K562 (cell line): Measurements from ENCODE around the gene SMIM7. TPM values are rescaled to one million over a fixed set of nuclear protein-coding genes. Genes with fewer than 3 reads are reported as not detected.

ENCODE experiments used
- ATF7 ChIP-seq: fragments of 450-650 bp; IDR thresholded peaks from 2 replicates; pipeline ENCODE4 v1.7.1; 2014; ENCODE audit warnings: mild to moderate bottlenecking, moderate library complexity
- CAMTA2 ChIP-seq: fragments of 250-450 bp; sonication (Bioruptor Pico); conservative IDR thresholded peaks from 2 replicates; pipeline ENCODE4 v1.5.1; 2022
- FOXP1 ChIP-seq: sonication (generic); formaldehyde crosslinking; IDR thresholded peaks from 2 replicates; pipeline ENCODE4 v1.8.0; 2022; ENCODE audit warnings: mild to moderate bottlenecking, missing genetic modification reagents
- KDM5B ChIP-seq: fragments of 200-600 bp; sonication (generic); IDR thresholded peaks from 2 replicates; pipeline ENCODE4 v1.6.1; 2012; ENCODE audit warnings: low read depth, mild to moderate bottlenecking, moderate library complexity, low read length, control low read depth, inconsistent platforms; ENCODE audit not compliant: insufficient replicate concordance
- KLF10 ChIP-seq: fragments of 250-450 bp; sonication (Bioruptor Pico); IDR thresholded peaks from 2 replicates; pipeline ENCODE4 v1.6.1; 2021; ENCODE audit warnings: matching md5 sums
- POLR2G ChIP-seq: fragments of 200-400 bp; formaldehyde crosslinking; IDR thresholded peaks from 2 replicates; pipeline ENCODE4 v1.6.1; 2017; ENCODE audit warnings: low read depth, mild to moderate bottlenecking, antibody characterized with exemption, low read length, moderate library complexity
- RCOR1 ChIP-seq, 2 experiments: IDR thresholded peaks; 2 replicates each; pipeline ENCODE4 v1.6.1; 2012; ENCODE audit warnings: low read depth in 2 of 2, low read length in 2 of 2, borderline replicate concordance in 1 of 2, improper control_type of control experiment in 1 of 2
- SIN3A ChIP-seq, 2 experiments: fragments of 150-350 bp in 1 of 2; IDR thresholded peaks; 2 replicates each; pipeline ENCODE4 v1.6.1; 2011 to 2016; ENCODE audit warnings: borderline replicate concordance in 2 of 2, low read depth in 2 of 2, low read length in 2 of 2, mild to moderate bottlenecking in 2 of 2, moderate library complexity in 2 of 2; ENCODE audit not compliant: control insufficient read depth in 1 of 2
- ZFP1 ChIP-seq: fragments of 450-650 bp; formaldehyde crosslinking; IDR thresholded peaks from 2 replicates; pipeline ENCODE4 v1.4.0; 2020; ENCODE audit warnings: mild to moderate bottlenecking, mixed read lengths
- ZFPM2 ChIP-seq: fragments of 250-450 bp; sonication (Bioruptor Pico); IDR thresholded peaks from 2 replicates; pipeline ENCODE4 v1.5.1; 2022; ENCODE audit warnings: mild to moderate bottlenecking
- polyA plus RNA-seq, 8 experiments: library from polyadenylated mRNA; depleted of rRNA in 4 of 8; stranded (reverse) in 5 of 8; unstranded in 3 of 8; fragments of >200 nt; fragmentation: Nextera tagmentation in 2 of 8; fragmentation: Illumina TruSeq in 1 of 8; extraction: Ambion mirVana in 2 of 8; extraction: Trizol in 1 of 8; gene quantifications; 2 replicates each; pipeline versions ENCODE4 v1.2.1 to v1.2.3, GENCODE V29; 2011 to 2014; ENCODE audit warnings: inconsistent platforms in 1 of 8, missing spikeins in 1 of 8
- total RNA-seq, 7 experiments: library from RNA; depleted of rRNA in 6 of 7; stranded (reverse); fragments of >200 nt in 6 of 7; fragmentation: Illumina TruSeq in 2 of 7; extraction: Trizol in 2 of 7; gene quantifications; 2 replicates each; pipeline versions ENCODE4 v1.2.1 to v1.2.3, GENCODE V29; 2011 to 2021; ENCODE audit warnings: low replicate concordance in 1 of 7
- TF ChIP-seq, protein P1 (sequence below): IDR thresholded peaks from 2 replicates; pipeline ENCODE4 v1.6.1; 2011; ENCODE audit warnings: borderline replicate concordance, low read depth, mild to moderate bottlenecking, moderate library complexity, low read length; ENCODE audit not compliant: insufficient read depth, poor library complexity, severe bottlenecking
- TF ChIP-seq, protein P2 (sequence below): fragments of 450-650 bp; formaldehyde crosslinking; IDR thresholded peaks from 2 replicates; pipeline ENCODE4 v1.4.0; 2020; ENCODE audit warnings: mild to moderate bottlenecking, moderate library complexity
- TF ChIP-seq, protein P3 (sequence below), 2 experiments: fragments of 150-350 bp in 1 of 2; IDR thresholded peaks; 2 replicates each; pipeline ENCODE4 v1.6.1; 2012 to 2016; ENCODE audit warnings: low read depth in 2 of 2, low read length in 2 of 2, mild to moderate bottlenecking in 1 of 2, moderate library complexity in 1 of 2
- TF ChIP-seq, protein P4 (sequence below), 3 experiments: fragments of 200-800 bp in 1 of 3; sonication (Bioruptor generic) in 1 of 3; sonication (generic) in 1 of 3; formaldehyde crosslinking in 1 of 3; IDR thresholded peaks; 2 replicates each; pipeline versions ENCODE4 v1.6.1 to v1.8.0; 2016 to 2022; ENCODE audit warnings: mild to moderate bottlenecking in 2 of 3, missing compliant biosample characterization in 2 of 3, missing genetic modification characterization in 2 of 3, missing genetic modification reagents in 1 of 3

The SMIM7 gene
- total and polyA plus RNA-seq, 9 of the 15 experiments (the other 6 are each of a cell fraction or from before 2014, with no cell fraction given): 55.3 to 265 (median 107) TPM

DNA sequence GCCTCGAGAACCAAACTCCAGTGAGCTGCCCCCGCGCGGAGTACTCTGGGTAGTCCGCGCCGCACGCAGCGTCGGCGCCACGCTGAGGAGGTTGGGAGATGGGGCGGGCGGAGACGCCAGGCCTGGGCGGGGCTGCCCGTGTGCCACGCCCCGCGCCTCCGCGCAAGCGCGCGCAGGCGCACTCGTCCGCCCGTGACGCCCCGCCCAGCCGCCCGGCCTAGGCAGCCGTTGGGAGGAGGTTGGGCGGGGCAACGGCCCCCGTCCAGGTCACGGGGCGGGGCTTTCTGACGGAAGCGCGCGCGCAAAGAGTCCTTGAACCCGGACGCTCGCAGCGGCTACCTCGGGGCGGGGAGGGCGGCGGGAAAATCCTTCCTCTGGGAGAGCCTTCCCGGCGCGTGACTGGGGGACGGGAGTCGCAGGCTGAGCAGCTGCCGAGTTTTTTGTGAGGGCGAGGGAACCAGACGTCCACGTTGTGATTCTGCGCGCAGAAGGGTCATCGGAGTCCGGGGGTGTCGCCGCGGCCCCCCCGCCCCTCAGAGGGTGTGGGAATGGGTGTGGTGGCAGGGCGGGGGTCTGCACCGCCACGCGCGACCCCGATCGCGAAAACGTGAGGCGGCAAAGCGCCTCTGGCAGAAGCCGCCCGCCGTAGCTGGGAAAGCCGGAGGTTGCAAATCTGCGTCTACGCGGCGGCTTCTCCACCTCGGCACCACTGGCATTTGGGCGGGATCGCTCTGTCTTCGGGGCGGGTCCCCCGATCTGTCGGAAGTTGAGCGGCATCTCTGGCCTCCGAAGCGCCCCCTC lies 31.6 kb downstream of the SMIM7 start, which contains the start of gene MED26 (continued):
- TF ChIP-seq KLF10 (CRISPR knock-in tag) (no peak), ATF7 (peak; percentile 90), ZFP1 (CRISPR knock-in tag) (no peak), POLR2G (peak; percentile 88), FOXP1 (CRISPR knock-in tag) (0 out of 2 replicates have a peak, but pooled peaks have one; percentile 13), RCOR1 (IDR thresholded peaks at IDR 0.05; ENCODE audit: borderline replicate concordance in 1 of 2, low read depth in 2 of 2, low read length in 2 of 2) (0 out of 4 replicates have a peak, but pooled peaks of 1 of the 2 experiments have one; percentile 22), ZFPM2 (CRISPR knock-in tag) (0 out of 2 replicates have a peak, but pooled peaks have one; percentile 39), KDM5B (peak; percentile 68), SIN3A (IDR thresholded peaks at IDR 0.05; ENCODE audit: borderline replicate concordance in 2 of 2, control insufficient read depth in 1 of 2, low read depth in 2 of 2, low read length in 2 of 2) (peak in 1 of 2 experiments; percentile 64; a peak in 2 of 4 replicates), CAMTA2 (CRISPR knock-in tag) (no peak)
- TF ChIP-seq, protein P1, sequence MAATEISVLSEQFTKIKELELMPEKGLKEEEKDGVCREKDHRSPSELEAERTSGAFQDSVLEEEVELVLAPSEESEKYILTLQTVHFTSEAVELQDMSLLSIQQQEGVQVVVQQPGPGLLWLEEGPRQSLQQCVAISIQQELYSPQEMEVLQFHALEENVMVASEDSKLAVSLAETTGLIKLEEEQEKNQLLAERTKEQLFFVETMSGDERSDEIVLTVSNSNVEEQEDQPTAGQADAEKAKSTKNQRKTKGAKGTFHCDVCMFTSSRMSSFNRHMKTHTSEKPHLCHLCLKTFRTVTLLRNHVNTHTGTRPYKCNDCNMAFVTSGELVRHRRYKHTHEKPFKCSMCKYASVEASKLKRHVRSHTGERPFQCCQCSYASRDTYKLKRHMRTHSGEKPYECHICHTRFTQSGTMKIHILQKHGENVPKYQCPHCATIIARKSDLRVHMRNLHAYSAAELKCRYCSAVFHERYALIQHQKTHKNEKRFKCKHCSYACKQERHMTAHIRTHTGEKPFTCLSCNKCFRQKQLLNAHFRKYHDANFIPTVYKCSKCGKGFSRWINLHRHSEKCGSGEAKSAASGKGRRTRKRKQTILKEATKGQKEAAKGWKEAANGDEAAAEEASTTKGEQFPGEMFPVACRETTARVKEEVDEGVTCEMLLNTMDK: peak; percentile 13
- TF ChIP-seq, protein P2, sequence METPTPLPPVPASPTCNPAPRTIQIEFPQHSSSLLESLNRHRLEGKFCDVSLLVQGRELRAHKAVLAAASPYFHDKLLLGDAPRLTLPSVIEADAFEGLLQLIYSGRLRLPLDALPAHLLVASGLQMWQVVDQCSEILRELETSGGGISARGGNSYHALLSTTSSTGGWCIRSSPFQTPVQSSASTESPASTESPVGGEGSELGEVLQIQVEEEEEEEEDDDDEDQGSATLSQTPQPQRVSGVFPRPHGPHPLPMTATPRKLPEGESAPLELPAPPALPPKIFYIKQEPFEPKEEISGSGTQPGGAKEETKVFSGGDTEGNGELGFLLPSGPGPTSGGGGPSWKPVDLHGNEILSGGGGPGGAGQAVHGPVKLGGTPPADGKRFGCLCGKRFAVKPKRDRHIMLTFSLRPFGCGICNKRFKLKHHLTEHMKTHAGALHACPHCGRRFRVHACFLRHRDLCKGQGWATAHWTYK (CRISPR knock-in tag): peak; percentile 24; the same call in 1 of the 2 replicates
- TF ChIP-seq, protein P3, sequence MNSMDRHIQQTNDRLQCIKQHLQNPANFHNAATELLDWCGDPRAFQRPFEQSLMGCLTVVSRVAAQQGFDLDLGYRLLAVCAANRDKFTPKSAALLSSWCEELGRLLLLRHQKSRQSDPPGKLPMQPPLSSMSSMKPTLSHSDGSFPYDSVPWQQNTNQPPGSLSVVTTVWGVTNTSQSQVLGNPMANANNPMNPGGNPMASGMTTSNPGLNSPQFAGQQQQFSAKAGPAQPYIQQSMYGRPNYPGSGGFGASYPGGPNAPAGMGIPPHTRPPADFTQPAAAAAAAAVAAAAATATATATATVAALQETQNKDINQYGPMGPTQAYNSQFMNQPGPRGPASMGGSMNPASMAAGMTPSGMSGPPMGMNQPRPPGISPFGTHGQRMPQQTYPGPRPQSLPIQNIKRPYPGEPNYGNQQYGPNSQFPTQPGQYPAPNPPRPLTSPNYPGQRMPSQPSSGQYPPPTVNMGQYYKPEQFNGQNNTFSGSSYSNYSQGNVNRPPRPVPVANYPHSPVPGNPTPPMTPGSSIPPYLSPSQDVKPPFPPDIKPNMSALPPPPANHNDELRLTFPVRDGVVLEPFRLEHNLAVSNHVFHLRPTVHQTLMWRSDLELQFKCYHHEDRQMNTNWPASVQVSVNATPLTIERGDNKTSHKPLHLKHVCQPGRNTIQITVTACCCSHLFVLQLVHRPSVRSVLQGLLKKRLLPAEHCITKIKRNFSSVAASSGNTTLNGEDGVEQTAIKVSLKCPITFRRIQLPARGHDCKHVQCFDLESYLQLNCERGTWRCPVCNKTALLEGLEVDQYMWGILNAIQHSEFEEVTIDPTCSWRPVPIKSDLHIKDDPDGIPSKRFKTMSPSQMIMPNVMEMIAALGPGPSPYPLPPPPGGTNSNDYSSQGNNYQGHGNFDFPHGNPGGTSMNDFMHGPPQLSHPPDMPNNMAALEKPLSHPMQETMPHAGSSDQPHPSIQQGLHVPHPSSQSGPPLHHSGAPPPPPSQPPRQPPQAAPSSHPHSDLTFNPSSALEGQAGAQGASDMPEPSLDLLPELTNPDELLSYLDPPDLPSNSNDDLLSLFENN (IDR thresholded peaks at IDR 0.05; ENCODE audit: low read depth in 2 of 2, low read length in 2 of 2): 0 out of 4 replicates have a peak, but pooled peaks of 1 of the 2 experiments have one; percentile 11
- TF ChIP-seq, protein P4, sequence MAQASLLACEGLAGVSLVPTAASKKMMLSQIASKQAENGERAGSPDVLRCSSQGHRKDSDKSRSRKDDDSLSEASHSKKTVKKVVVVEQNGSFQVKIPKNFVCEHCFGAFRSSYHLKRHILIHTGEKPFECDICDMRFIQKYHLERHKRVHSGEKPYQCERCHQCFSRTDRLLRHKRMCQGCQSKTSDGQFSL (CRISPR knock-in tag; IDR thresholded peaks at IDR 0.05): peak; percentile 71
- TF ChIP-seq, protein P4 (tag; IDR thresholded peaks at IDR 0.05): no peak
